Stimulated activated CD8-positive, alpha-beta memory T cell treated with anti-CD3 and anti-CD28 coated beads, Interleukin-7, amount 100 ng/mL, for 24 hours (primary cell): ENCODE measurements around the gene ALOX12.
A peak's percentile ranks its signal among the peaks of the same experiment; 100 is the strongest.

Experiments
- DNase-seq: peaks from one replicate; pipeline ENCODE4 v3.0.0-alpha.2; 2020; ENCODE audit warnings: low read depth

ALOX12 gene

DNA sequence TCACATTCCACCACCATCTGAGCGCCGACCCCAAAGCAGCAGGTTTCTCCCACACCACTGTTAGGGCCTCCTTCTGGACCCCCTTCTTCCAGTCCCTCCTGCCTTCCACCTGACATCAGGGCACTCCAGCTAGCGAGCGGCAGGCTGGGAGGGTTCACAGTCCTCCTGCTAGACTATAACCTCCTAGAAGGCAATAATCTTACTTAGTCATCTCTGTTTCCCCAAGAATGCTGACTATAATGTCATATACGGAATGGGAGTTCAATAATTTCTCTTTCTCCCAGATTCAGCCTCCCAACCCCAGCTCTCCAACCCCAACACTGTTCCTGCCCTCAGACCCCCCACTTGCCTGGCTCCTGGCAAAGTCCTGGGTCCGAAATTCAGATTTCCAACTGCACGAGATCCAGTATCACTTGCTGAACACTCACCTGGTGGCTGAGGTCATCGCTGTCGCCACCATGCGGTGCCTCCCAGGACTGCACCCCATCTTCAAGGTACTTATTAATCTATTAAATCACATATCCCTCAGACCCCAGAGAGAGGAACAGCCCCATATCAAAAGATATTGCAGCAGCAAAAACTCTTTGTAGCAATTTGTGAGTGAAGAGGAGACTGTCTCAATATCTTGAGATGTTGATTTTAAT is 5.6 kb downstream of the ALOX12 start:
- DNase-seq: no peak

DNA sequence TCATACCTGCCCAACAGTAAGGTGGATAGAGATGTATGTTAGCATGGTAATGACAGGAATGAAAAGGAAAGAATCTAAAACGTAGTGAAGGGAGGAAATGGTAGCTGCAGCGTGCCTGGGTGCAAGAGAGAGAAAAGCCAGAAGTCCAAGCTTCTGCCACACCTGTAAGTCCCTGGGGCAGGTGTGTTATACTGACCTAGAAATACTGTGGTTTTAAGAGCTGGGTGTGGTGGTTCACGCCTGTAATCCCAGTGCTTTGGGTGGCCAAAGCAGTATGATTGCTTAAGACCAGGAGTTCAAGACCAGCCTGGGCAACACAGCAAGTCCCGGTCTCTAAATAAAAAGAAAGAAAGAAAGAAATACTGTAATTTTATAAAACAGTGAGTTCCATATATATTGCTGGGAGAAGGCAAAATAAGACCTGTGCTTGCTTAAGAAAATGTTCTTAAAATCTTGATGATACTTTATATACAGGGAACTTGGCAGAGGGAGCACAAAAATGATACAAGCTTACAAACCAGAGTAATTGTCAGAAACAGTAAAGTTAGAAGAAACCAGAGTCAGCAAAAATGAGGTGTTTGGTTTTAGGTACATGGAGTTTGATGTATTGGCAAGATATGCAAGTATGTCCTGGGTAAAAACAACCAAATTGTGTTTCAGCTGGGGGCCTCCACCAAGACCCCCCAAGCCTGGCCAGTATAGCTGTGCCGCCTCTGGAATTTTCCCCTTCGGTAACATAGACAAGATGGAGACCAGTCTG is 6.6 kb downstream of the ALOX12 start:
- no peak for DNase-seq

GRCh38 chr17:7003745-7004144 is 7.9 kb downstream of the ALOX12 start:
- no peak for DNase-seq

DNA sequence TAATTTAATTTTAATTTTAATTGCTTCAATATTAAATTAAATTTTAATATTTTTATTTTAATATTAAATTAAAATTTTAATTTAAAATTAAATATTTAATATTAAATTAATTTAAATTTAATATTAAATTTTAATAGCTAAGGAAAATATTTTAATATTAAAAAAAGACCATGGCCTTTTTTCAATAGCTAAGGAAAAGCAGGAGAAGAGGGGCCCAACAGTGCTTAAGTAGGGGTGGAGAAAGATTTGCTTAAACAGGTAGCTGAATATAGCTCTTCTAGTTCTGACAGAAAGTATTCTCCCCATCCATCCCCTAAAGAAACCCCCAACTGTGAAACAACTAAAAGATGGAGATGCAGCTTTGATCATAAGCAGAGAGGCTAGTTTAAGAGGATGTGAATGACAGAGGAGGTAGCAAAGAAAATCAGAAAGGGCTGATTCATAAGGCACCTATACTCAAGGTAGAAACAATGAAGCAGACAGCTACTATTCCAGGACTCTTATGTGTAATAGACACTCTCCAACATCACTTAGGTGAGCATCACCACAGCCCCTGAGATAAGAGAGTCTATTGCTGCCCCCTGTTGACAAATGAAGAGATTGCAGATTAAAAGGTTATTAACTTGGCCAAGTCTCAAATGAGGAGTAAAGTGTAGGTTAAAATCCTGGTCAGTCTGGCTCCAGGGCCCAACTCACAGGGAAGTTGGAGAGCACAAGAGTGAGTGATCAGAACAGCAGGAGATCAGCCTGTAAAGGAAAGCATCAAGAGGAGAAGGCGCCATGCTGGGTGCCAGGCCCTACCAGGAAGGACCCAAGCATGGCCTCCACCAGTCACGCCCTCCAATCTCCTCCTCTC is 8.8 kb downstream of the ALOX12 start:
- DNase-seq: no peak

GRCh38 chr17:7005716-7006115 is 9.9 kb downstream of the ALOX12 start:
- DNase-seq: no peak

GRCh38 chr17:7007143-7007542 is 11.3 kb downstream of the ALOX12 start:
- no peak for DNase-seq

- DNase-seq: no peak
These were observed 14.7 kb downstream of the ALOX12 start for GRCh38 chr17:7010523-7010922.

GRCh38 chr17:7011415-7011814 is 15.6 kb downstream of the ALOX12 start:
- no peak for DNase-seq

GRCh38 chr17:7011942-7012254 is 16.0 kb downstream of the ALOX12 start:
- no peak for DNase-seq

- peak; percentile 89 for DNase-seq
These were observed 18.6 kb downstream of the ALOX12 start for GRCh38 chr17:7014261-7014994.

DNA sequence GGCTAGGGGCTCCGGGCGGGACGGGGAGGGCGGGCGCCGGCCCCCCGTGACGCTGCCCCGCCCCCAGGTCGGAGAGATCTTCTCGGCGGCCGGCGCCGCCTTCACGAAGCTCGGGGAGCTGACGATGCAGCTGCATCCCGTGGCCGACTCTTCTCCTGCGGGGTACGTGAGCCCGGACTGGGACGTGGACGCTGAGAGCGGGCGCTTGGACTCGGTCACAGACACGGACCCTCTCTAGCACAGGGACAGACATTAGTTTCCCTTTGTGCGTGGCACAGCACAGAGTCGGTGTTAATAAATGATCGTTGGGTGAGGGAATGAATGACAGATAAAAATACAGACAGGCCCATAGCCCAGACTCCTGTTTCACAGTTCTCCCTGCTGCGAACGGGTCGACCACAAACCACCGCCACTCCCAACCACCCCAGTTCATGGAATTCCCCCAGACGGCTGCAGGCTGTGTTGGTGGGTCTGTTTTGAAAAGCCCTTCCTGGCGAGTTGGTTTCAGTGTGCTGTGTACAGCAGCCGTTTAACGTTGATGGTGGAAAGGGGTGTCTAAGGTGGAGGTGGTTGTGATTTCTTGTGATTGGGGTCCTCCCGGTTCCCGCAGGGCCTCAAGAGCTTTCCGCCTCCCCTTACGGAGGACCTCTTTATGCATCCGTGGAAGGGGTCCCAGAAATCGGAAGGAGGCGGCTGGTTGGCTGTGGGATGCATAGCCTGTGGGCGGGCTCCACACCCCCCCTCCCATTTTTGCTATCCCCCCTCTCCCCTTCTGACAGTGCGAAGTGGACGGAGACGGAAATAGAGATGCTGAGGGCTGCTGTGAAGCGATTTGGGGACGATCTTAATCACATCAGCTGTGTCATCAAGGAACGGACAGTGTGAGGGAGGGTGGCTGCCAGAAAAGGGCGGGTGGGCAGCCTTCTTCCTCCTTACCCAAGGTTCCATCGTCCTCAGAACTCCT is 19.4 kb downstream of the ALOX12 start:
- DNase-seq: peak; percentile 54

DNA sequence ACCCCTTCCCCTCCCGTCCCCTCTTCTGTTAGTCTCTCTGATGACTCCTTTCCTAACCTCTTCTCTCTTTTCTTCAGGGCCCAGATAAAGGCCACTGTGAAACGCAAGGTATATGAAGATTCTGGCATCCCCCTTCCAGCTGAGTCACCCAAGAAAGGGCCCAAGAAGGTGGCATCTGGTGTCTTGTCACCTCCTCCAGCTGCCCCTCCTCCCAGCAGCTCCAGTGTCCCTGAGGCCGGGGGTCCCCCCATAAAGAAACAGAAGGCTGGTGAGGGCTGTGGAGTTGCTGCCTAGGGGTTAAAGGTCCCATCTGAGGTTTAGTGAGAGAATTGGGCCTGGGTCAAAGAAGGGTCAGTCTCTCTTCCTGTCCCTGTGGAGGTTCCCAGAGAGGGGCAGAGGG is 20.6 kb downstream of the ALOX12 start:
- DNase-seq: no peak

DNA sequence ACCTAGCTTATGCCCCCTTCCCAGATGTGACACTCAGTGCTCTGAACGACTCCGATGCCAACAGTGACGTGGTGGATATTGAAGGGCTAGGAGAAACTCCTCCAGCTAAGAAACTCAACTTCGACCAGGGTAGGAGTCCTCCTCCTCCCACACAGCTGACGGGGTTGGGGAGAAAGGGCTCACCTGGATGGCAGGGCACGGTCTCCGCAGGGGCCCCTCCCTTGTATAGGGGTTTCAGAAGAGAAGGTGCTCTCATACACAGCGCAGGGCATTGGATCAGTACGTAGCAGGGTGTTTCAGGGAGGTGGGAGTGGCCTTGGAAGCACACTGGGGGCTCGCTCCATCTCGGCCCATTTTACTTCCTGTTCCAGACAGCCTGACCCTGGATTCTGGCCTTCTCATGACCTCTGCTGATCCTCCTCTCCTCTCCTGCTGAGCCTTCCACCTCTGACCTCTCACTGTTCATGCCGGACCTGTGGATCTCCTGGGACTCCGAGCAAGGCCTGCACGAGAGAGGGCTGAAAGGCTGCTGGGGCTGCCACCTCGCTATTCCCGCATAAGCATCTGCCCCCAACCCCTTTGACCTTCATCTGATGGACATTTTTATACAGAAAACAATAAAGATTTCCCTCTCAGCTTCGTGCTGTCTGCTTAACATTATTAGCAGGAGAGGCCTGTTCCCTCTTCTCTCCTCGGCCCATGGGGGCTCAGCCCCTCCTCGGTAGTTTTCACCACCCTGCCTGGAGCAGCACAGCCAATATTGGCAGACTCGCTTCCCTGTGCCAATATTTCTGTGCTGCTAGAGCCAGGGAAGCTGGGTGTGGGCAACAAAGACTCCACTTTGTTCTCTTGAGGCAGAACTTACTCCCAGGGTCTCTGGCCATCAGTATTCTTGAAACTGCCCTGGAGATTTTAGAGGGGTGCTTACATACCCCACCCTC is 21.3 kb downstream of the ALOX12 start:
- no peak for DNase-seq

GRCh38 chr17:7017827-7018200 is 22.0 kb downstream of the ALOX12 start:
- no peak for DNase-seq

DNA sequence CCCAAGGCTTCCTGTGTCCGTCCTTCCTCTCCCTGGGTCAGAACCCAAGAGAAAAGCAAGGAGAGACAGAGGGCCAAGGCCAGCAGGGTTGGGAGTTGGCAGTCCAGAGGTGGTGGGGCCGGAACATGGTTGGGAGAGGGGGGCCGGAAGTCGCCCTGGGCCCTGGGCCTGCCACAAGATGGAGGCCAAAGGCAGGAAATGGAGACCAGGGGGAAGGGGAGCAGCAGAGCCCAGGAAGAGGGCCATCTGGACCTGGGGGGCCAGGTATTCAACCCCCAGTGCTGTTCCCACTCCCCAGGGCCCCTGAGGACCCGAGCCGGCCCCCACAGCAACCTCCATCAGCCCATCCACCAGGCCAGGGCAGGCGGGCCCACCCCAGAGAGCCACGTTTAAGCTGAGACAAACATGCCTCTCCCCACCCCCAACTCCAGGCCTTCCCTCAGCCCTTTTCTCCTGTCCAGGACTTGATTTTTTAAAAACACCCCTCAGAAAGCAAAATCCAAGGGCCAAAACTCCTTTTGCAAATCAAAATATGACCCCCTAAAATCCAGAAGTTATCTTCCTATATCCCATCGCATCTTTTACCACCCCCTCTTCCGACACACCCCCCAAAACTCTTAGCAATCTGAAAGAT is 22.6 kb downstream of the ALOX12 start:
- DNase-seq: no peak

GRCh38 chr17:7019367-7019766 is 23.5 kb downstream of the ALOX12 start:
- no peak for DNase-seq

- no peak for DNase-seq
These were observed 24.1 kb downstream of the ALOX12 start for GRCh38 chr17:7019839-7020519.

DNA sequence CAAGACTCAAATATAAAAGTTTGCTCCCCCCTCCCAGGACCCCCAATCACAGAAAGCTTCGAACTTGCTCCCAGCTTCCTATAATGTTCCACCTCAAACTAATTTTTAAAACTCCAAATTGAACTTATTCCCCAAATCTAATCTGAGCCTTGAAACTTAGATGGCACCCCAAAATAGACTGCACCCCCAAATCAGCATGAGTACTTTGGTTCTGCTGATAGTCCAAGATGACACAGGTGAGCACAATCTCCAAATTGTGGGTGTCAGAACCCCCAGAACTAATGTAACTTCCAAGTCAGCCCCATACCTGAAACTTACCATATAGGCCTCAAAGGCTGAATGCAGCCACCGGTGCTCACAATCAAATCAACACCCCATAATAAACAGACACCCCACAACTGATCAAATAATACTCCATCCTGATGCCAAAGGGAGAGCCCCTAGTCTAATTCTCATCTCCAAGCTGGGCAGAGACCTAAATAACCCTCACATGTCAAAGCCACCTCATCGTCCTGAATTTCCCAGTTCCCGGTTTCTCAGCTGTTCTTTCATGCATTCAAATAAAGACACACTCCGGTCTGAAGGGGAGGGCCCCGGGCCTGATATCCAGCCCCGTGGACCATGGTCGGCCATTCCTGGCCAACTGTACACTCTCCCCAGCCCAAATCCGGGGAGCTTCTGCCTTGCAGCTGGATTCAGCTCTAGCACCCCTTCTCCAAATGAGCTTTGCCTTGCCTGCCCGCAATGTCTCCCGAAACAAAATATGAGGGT is 25.2 kb downstream of the ALOX12 start:
- no peak for DNase-seq
